Astrocyte (in vitro differentiated cells and primary cell): Measurements from ENCODE around the gene CMC1.

Experiments
- CTCF ChIP-seq: IDR thresholded peaks from 2 replicates; pipeline ENCODE4 v1.5.1; 2011; ENCODE audit warnings: low read depth, mild to moderate bottlenecking, inconsistent platforms, low read length, moderate library complexity; ENCODE audit not compliant: insufficient read depth
- EZH2 ChIP-seq: IDR thresholded peaks from 2 replicates; pipeline ENCODE4 v1.6.1; 2012; ENCODE audit warnings: mild to moderate bottlenecking, low read length, inconsistent platforms; ENCODE audit not compliant: insufficient read depth

GRCh38 chr3:28334552-28334951 is 93.1 kb downstream of the CMC1 start:
- TF ChIP-seq CTCF (peak; percentile 8), EZH2 (no peak)
